Measurements from ENCODE around the gene TAB3. TPM values are rescaled to one million over a fixed set of nuclear protein-coding genes. Genes with fewer than 3 reads are reported as not detected.

The TAB3 gene
- total RNA-seq, 1 donor from 2014 or later: 10.8 TPM

DNA sequence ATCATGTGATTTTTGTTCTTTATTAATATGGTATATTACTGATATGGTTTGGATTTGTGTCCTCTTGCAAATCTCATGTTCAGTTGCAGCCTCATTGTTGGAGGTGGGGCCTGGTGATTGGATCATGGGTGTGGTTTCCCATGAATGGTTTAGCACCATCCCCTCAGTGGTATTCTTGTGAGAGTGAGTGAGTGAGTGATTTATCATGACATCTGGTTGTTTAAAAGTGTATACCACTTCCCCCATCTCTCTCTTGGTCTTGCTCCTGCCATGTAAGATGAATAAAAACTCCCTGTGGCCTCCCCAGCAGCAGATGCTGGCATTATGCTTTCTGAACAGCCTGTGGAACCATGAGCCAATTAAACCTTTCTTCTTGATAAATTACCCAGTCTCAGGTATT is 111.5 kb downstream of the TAB3 start:
- Histone ChIP-seq H3K27me3 (ENCODE audit: control insufficient read depth, insufficient read depth, low read length) (no peaks in the 10 kb centered on the region), H3K36me3 (ENCODE audit: control insufficient read depth, insufficient read depth, low read length) (no peaks in the 10 kb centered on the region), H3K4me3 (ENCODE audit: low read depth, low read length) (no peak overlapping the region)
- TF ChIP-seq, protein P1, sequence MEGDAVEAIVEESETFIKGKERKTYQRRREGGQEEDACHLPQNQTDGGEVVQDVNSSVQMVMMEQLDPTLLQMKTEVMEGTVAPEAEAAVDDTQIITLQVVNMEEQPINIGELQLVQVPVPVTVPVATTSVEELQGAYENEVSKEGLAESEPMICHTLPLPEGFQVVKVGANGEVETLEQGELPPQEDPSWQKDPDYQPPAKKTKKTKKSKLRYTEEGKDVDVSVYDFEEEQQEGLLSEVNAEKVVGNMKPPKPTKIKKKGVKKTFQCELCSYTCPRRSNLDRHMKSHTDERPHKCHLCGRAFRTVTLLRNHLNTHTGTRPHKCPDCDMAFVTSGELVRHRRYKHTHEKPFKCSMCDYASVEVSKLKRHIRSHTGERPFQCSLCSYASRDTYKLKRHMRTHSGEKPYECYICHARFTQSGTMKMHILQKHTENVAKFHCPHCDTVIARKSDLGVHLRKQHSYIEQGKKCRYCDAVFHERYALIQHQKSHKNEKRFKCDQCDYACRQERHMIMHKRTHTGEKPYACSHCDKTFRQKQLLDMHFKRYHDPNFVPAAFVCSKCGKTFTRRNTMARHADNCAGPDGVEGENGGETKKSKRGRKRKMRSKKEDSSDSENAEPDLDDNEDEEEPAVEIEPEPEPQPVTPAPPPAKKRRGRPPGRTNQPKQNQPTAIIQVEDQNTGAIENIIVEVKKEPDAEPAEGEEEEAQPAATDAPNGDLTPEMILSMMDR (IDR thresholded peaks at IDR 0.05; ENCODE audit: insufficient read depth, low read length, severe bottlenecking): no peak
- FAIRE-seq: no peak
- no peak for DNase-seq (ENCODE audit: low read depth)

Other genes with a start within 250 kb of the TAB3 start
- gene GK, start 235.8 kb downstream of the TAB3 start, total RNA-seq: 30.5 and 38.7 TPM in 2 replicates
- gene FTHL17, start 182.8 kb upstream of the TAB3 start, total RNA-seq: not detected in 2 replicates